ENCODE results near the gene GLIS2.

The GLIS2 gene

GRCh38 chr16:4351880-4352279 lies 36.0 kb downstream of the GLIS2 start:
- Histone ChIP-seq H3K27ac (ENCODE audit: insufficient read depth in 1 of 2, low read depth in 1 of 2, low read length in 2 of 2, poor library complexity in 1 of 2, severe bottlenecking in 2 of 2) (no peak overlapping the region), H3K27me3 (replicated peaks in 2 of 5; ENCODE audit: control insufficient read depth in 4 of 5, insufficient read depth in 5 of 5, low read length in 4 of 5) (no peaks in the 10 kb centered on the region), H3K4me3 (ENCODE audit: control insufficient read depth in 1 of 7, extremely low read depth in 1 of 7, insufficient read depth in 4 of 7, low read depth in 2 of 7, low read length in 6 of 7) (no peak overlapping the region), H3K36me3 (ENCODE audit: control insufficient read depth in 4 of 4, insufficient read depth in 4 of 4, low read length in 3 of 4) (peaks cover 0 to 27% (median 18%) of the 10 kb centered on the region in 4 experiments), H3K9me3 (ENCODE audit: control extremely low read depth in 1 of 5, control insufficient read depth in 4 of 5, insufficient read depth in 2 of 5, low read depth in 1 of 5, low read length in 4 of 5) (no peaks in the 10 kb centered on the region), H3K4me1 (ENCODE audit: control extremely low read depth in 1 of 4, control insufficient read depth in 4 of 4, insufficient read depth in 4 of 4, low read length in 3 of 4) (peaks cover 0 to 15% (median 11%) of the 10 kb centered on the region in 4 experiments)
- ChIA-PET CTCF (interaction anchor here (1.2 to 1.9 kb wide), 3 partner anchors 13 to 50 kb away, joined by 4 to 5 read pairs (median 4); no protein-coding TSS in a partner anchor), POLR2A (interaction anchor here (0.6 to 1.5 kb wide), 3 partner anchors 11 to 562 kb away, joined by 3 to 10 read pairs (median 4); no protein-coding TSS in a partner anchor)
- 75% methylated on average over 4 of the region's 7 CpGs for WGBS (ENCODE audit: insufficient coverage)
- DNase-seq: no peak

- Histone ChIP-seq H3K36me3 (ENCODE audit: control insufficient read depth in 4 of 4, insufficient read depth in 4 of 4, low read length in 3 of 4) (peaks cover 0 to 30% (median 20%) of the 10 kb centered on the region in 4 experiments), H3K9me3 (ENCODE audit: control extremely low read depth in 1 of 5, control insufficient read depth in 4 of 5, insufficient read depth in 2 of 5, low read depth in 1 of 5, low read length in 4 of 5) (no peaks in the 10 kb centered on the region), H3K4me3 (ENCODE audit: control insufficient read depth in 1 of 7, extremely low read depth in 1 of 7, insufficient read depth in 4 of 7, low read depth in 2 of 7, low read length in 6 of 7) (no peak overlapping the region), H3K4me1 (ENCODE audit: control extremely low read depth in 1 of 4, control insufficient read depth in 4 of 4, insufficient read depth in 4 of 4, low read length in 3 of 4) (peaks cover 0 to 15% (median 11%) of the 10 kb centered on the region in 4 experiments), H3K27ac (ENCODE audit: insufficient read depth in 1 of 2, low read depth in 1 of 2, low read length in 2 of 2, poor library complexity in 1 of 2, severe bottlenecking in 2 of 2) (no peak overlapping the region), H3K27me3 (replicated peaks in 2 of 5; ENCODE audit: control insufficient read depth in 4 of 5, insufficient read depth in 5 of 5, low read length in 4 of 5) (no peaks in the 10 kb centered on the region)
- 95% methylated on average over 3 of the region's 5 CpGs for WGBS (ENCODE audit: insufficient coverage)
- CTCF ChIA-PET: interaction anchor here (1.4 to 1.7 kb wide), 3 partner anchors 12 to 50 kb away, joined by 3 to 4 read pairs (median 3); no protein-coding TSS in a partner anchor
- POLR2A ChIA-PET: interaction anchor here (0.7 kb wide), 1 partner anchor 150 kb away, joined by 4 read pairs; no protein-coding TSS in a partner anchor
- no peak for DNase-seq
These were observed 37.0 kb downstream of the GLIS2 start for GRCh38 chr16:4352843-4353242.

GRCh38 chr16:4353675-4354074 lies 37.8 kb downstream of the GLIS2 start:
- H3K9me3 ChIP-seq (ENCODE audit: control extremely low read depth in 1 of 5, control insufficient read depth in 4 of 5, insufficient read depth in 2 of 5, low read depth in 1 of 5, low read length in 4 of 5): no peaks in the 10 kb centered on the region
- no peak for DNase-seq
- WGBS (ENCODE audit: insufficient coverage): 97% methylated on average over 3 of the region's 4 CpGs
- peaks cover 0 to 33% (median 19%) of the 10 kb centered on the region in 4 experiments for H3K36me3 ChIP-seq (ENCODE audit: control insufficient read depth in 4 of 4, insufficient read depth in 4 of 4, low read length in 3 of 4)
- CTCF ChIA-PET: interaction anchor here (1.4 to 1.7 kb wide), 2 partner anchors 13 to 49 kb away, joined by 3 read pairs; no protein-coding TSS in a partner anchor
- H3K27me3 ChIP-seq (replicated peaks in 2 of 5; ENCODE audit: control insufficient read depth in 4 of 5, insufficient read depth in 5 of 5, low read length in 4 of 5): no peaks in the 10 kb centered on the region
- no peak overlapping the region for H3K27ac ChIP-seq (ENCODE audit: insufficient read depth in 1 of 2, low read depth in 1 of 2, low read length in 2 of 2, poor library complexity in 1 of 2, severe bottlenecking in 2 of 2)
- H3K4me1 ChIP-seq (ENCODE audit: control extremely low read depth in 1 of 4, control insufficient read depth in 4 of 4, insufficient read depth in 4 of 4, low read length in 3 of 4): peaks cover 0 to 15% (median 11%) of the 10 kb centered on the region in 4 experiments
- POLR2A ChIA-PET: no interaction called here
- no peak overlapping the region for H3K4me3 ChIP-seq (ENCODE audit: control insufficient read depth in 1 of 7, extremely low read depth in 1 of 7, insufficient read depth in 4 of 7, low read depth in 2 of 7, low read length in 6 of 7)

GRCh38 chr16:4354512-4355409 lies 38.9 kb downstream of the GLIS2 start:
- DNase-seq: no peak
- Histone ChIP-seq H3K9me3 (ENCODE audit: control extremely low read depth in 1 of 5, control insufficient read depth in 4 of 5, insufficient read depth in 2 of 5, low read depth in 1 of 5, low read length in 4 of 5) (no peaks in the 10 kb centered on the region), H3K4me3 (ENCODE audit: control insufficient read depth in 1 of 7, extremely low read depth in 1 of 7, insufficient read depth in 4 of 7, low read depth in 2 of 7, low read length in 6 of 7) (no peak overlapping the region), H3K4me1 (ENCODE audit: control extremely low read depth in 1 of 4, control insufficient read depth in 4 of 4, insufficient read depth in 4 of 4, low read length in 3 of 4) (peaks cover 0 to 10% (median 9%) of the 10 kb centered on the region in 4 experiments), H3K27me3 (replicated peaks in 2 of 5; ENCODE audit: control insufficient read depth in 4 of 5, insufficient read depth in 5 of 5, low read length in 4 of 5) (no peaks in the 10 kb centered on the region), H3K27ac (ENCODE audit: insufficient read depth in 1 of 2, low read depth in 1 of 2, low read length in 2 of 2, poor library complexity in 1 of 2, severe bottlenecking in 2 of 2) (no peak overlapping the region), H3K36me3 (ENCODE audit: control insufficient read depth in 4 of 4, insufficient read depth in 4 of 4, low read length in 3 of 4) (peaks cover 0 to 41% (median 23%) of the 10 kb centered on the region in 4 experiments)
- CTCF ChIA-PET: no interaction called here
- POLR2A ChIA-PET: no interaction called here
- WGBS (ENCODE audit: insufficient coverage): 100% methylated on average over 13 of the region's 20 CpGs

GRCh38 chr16:4356820-4357219 lies 41.0 kb downstream of the GLIS2 start:
- ChIA-PET POLR2A (no interaction called here), CTCF (interaction anchor here (1.2 kb wide), 1 partner anchor 45 kb away, joined by 3 read pairs; no protein-coding TSS in a partner anchor)
- no peaks in the 10 kb centered on the region for H3K9me3 ChIP-seq (ENCODE audit: control extremely low read depth in 1 of 5, control insufficient read depth in 4 of 5, insufficient read depth in 2 of 5, low read depth in 1 of 5, low read length in 4 of 5)
- 100% methylated on average over 7 of the region's 7 CpGs for WGBS (ENCODE audit: insufficient coverage)
- H3K4me3 ChIP-seq (ENCODE audit: control insufficient read depth in 1 of 7, extremely low read depth in 1 of 7, insufficient read depth in 4 of 7, low read depth in 2 of 7, low read length in 6 of 7): no peak overlapping the region
- no peaks in the 10 kb centered on the region for H3K4me1 ChIP-seq (ENCODE audit: control extremely low read depth in 1 of 4, control insufficient read depth in 4 of 4, insufficient read depth in 4 of 4, low read length in 3 of 4)
- H3K27ac ChIP-seq (ENCODE audit: insufficient read depth in 1 of 2, low read depth in 1 of 2, low read length in 2 of 2, poor library complexity in 1 of 2, severe bottlenecking in 2 of 2): no peak overlapping the region
- H3K36me3 ChIP-seq (ENCODE audit: control insufficient read depth in 4 of 4, insufficient read depth in 4 of 4, low read length in 3 of 4): peaks cover 0 to 58% (median 37%) of the 10 kb centered on the region in 4 experiments
- H3K27me3 ChIP-seq (replicated peaks in 2 of 5; ENCODE audit: control insufficient read depth in 4 of 5, insufficient read depth in 5 of 5, low read length in 4 of 5): no peaks in the 10 kb centered on the region
- no peak for DNase-seq

- CTCF ChIA-PET: interaction anchor here (0.8 to 1.9 kb wide), 4 partner anchors 11 to 45 kb away, joined by 3 to 7 read pairs (median 6); no protein-coding TSS in a partner anchor
- Histone ChIP-seq H3K9me3 (ENCODE audit: control extremely low read depth in 1 of 5, control insufficient read depth in 4 of 5, insufficient read depth in 2 of 5, low read depth in 1 of 5, low read length in 4 of 5) (no peaks in the 10 kb centered on the region), H3K4me3 (ENCODE audit: control insufficient read depth in 1 of 7, extremely low read depth in 1 of 7, insufficient read depth in 4 of 7, low read depth in 2 of 7, low read length in 6 of 7) (no peak overlapping the region), H3K4me1 (ENCODE audit: control extremely low read depth in 1 of 4, control insufficient read depth in 4 of 4, insufficient read depth in 4 of 4, low read length in 3 of 4) (no peaks in the 10 kb centered on the region), H3K36me3 (ENCODE audit: control insufficient read depth in 4 of 4, insufficient read depth in 4 of 4, low read length in 3 of 4) (peaks cover 0 to 71% (median 43%) of the 10 kb centered on the region in 4 experiments), H3K27me3 (replicated peaks in 2 of 5; ENCODE audit: control insufficient read depth in 4 of 5, insufficient read depth in 5 of 5, low read length in 4 of 5) (no peaks in the 10 kb centered on the region), H3K27ac (ENCODE audit: insufficient read depth in 1 of 2, low read depth in 1 of 2, low read length in 2 of 2, poor library complexity in 1 of 2, severe bottlenecking in 2 of 2) (no peak overlapping the region)
- 95% methylated on average over 18 of the region's 19 CpGs for whole genome bisulfite sequencing (ENCODE audit: insufficient coverage)
- POLR2A ChIA-PET: no interaction called here
- DNase-seq: no peak
These were observed 42.4 kb downstream of the GLIS2 start for GRCh38 chr16:4358236-4358635.
